ENCODE data around the gene ADAMTSL1.

Gene ADAMTSL1

GRCh38 chr9:18616976-18617375, 143.0 kb downstream of the ADAMTSL1 start:
- Mint-ChIP-seq H3K4me1 (peaks cover 20% of the 10 kb centered on the region), H3K27me3 (ENCODE audit: low read depth, poor library complexity) (peaks cover 3% of the 10 kb centered on the region), H3K36me3 (ENCODE audit: low read depth) (no peaks in the 10 kb centered on the region), H3K27ac (no peak overlapping the region), H3K4me3 (no peak overlapping the region), H3K9me3 (no peaks in the 10 kb centered on the region)
- no peak for DNase-seq
- TF ChIP-seq CTCF (IDR thresholded peaks at IDR 0.05): no peak

- no peak for TF ChIP-seq CTCF (IDR thresholded peaks at IDR 0.05)
- Mint-ChIP-seq H3K36me3 (ENCODE audit: low read depth) (no peaks in the 10 kb centered on the region), H3K4me3 (no peak overlapping the region)
Measured at GRCh38 chr9:18617759-18618158, 143.8 kb downstream of the ADAMTSL1 start.

DNA sequence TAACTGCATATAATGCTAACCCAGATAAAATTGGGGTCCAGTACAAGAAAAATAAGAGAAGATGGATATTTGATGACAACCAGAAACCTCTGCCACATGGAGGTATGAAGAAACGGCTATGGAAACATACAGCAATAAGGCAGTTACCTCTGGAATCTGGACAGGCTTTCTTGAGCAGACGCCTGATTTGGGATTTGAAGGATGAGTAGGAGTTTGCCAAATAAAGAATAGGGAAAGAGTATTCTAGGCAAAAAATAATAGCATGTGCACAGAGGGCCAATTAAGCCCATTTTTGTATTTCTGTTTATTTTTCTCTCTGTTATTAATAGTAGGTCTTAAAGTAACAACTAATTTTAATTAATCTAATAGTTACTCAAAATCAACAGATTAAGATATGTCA, 144.9 kb downstream of the ADAMTSL1 start:
- H3K9me3 Mint-ChIP-seq: no peaks in the 10 kb centered on the region
- peaks cover 12% of the 10 kb centered on the region for H3K4me1 Mint-ChIP-seq
- H3K36me3 Mint-ChIP-seq (ENCODE audit: low read depth): no peaks in the 10 kb centered on the region
- no peak for TF ChIP-seq CTCF (IDR thresholded peaks at IDR 0.05)
- no peak overlapping the region for H3K4me3 Mint-ChIP-seq
- H3K27ac Mint-ChIP-seq: no peak overlapping the region
- H3K27me3 Mint-ChIP-seq (ENCODE audit: low read depth, poor library complexity): peaks cover 3% of the 10 kb centered on the region
- no peak for DNase-seq

More at GRCh38 chr9:18617759-18618158, 143.8 kb downstream of the ADAMTSL1 start:
- Mint-ChIP-seq H3K27me3 (ENCODE audit: low read depth, poor library complexity) (peaks cover 3% of the 10 kb centered on the region), H3K27ac (no peak overlapping the region), H3K9me3 (no peaks in the 10 kb centered on the region), H3K4me1 (peaks cover 18% of the 10 kb centered on the region)
- DNase-seq: no peak

GRCh38 chr9:18622186-18622836, 148.4 kb downstream of the ADAMTSL1 start:
- no peak for DNase-seq
- TF ChIP-seq CTCF (IDR thresholded peaks at IDR 0.05): no peak
- Mint-ChIP-seq H3K4me1 (no peaks in the 10 kb centered on the region), H3K36me3 (ENCODE audit: low read depth) (no peaks in the 10 kb centered on the region), H3K27ac (no peak overlapping the region), H3K4me3 (no peak overlapping the region), H3K27me3 (ENCODE audit: low read depth, poor library complexity) (peaks cover 3% of the 10 kb centered on the region), H3K9me3 (no peaks in the 10 kb centered on the region)

DNA sequence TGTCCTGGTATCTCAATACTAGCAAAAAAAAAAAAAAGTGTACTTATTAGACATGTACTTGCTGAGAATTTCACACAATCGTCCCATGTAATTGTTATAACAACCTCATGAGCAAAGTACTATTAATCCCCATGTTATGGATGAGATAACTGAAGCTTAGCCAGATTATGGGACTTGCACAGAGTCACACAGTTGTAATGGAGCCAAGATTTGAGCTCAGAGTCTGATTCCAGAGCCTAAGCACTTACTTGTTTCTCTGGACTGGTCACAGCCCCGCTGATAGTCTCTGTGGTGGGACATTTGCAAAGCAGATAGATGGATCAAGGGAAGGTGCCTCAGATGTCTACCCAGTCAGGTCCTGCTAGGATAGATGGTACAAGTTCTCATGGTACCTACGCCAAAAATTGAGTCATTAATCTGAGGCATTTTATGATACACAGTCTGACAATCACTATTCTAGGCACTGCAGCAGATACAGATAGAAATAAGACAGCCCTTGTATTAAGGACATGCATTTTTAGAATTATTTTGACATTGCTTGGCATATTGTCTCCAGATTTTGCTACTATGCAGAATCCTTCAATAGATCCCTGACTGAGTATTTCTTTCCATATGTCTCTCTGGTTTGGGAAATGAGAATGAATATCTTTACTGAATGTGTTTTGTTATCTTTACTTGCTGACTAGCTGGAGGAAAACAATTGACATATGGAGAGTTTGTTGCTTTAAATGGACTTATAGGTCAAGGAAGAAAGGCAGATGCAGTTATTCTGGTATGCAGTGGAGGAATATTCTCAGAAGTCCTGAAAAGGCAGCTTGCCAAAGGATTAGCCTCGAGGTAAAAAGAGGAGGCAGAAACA, 149.5 kb downstream of the ADAMTSL1 start:
- peaks cover 3% of the 10 kb centered on the region for H3K27me3 Mint-ChIP-seq (ENCODE audit: low read depth, poor library complexity)
- H3K27ac Mint-ChIP-seq: no peak overlapping the region
- H3K4me3 Mint-ChIP-seq: no peak overlapping the region
- TF ChIP-seq CTCF (IDR thresholded peaks at IDR 0.05): no peak
- peaks cover 3% of the 10 kb centered on the region for H3K9me3 Mint-ChIP-seq
- no peaks in the 10 kb centered on the region for H3K4me1 Mint-ChIP-seq
- no peaks in the 10 kb centered on the region for H3K36me3 Mint-ChIP-seq (ENCODE audit: low read depth)
- no peak for DNase-seq
